Measurements from ENCODE around the gene SLC48A1.
"Not testable (repeated sequence)": the region's sequence is repeated elsewhere in the genome, so short reads cannot be mapped to it uniquely, and the experiment has no call there.

The SLC48A1 gene

DNA sequence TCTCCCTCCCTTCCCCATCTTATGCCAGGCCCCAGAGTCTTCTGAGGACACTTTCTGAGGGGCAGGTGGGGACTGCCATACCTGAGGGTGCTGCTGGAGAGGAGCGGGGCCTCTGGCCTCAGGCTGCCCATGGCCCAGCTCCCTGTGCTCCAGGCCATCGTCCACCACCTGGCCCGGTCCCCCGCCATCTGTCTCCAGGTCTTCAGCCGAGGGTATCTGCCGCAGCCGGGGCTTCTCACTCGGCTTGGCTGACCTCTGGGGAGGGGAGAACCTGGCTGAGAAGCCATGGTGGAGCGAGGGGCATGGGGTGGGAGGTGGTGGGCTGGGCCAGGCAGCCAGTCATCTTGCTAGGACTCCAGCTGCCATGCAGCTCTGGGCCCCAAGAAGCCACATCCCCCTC, 21.6 kb downstream of the SLC48A1 start:
- no peak for DNase-seq

DNA sequence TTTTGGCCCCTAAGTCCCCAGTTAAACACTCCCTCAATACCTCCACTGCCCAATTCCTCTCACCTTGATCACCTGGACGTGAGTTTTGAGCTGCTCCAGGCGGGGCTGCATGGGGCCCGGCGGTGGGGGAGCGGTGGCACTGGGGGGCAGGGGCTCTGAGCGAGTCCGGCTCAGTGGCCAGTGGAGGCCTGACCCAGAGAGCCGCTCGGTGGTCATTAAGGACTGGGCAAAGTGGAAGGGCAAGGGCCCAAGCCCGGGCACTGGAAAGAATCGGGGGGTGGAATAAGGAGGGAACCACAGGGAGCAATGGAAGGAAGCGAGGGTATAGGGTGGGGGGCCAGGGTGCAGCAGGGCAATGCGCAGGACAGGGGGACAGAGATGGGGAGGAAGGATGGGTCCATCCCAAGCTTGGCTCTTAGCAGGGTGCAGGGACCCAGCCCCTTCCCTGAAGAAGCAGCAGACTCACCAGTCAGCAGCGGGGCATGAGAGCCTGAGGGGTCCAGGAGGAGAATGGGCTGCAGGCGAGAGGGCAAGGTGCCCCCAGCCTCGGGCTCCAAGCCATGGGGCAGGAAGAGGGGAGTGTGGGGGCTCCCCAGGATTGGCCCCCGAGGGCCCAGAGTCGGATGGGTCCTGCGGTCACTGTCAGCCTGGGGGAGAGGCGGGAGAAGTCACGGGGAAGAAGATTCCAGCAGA, 22.2 kb downstream of the SLC48A1 start:
- no peak for DNase-seq

DNA sequence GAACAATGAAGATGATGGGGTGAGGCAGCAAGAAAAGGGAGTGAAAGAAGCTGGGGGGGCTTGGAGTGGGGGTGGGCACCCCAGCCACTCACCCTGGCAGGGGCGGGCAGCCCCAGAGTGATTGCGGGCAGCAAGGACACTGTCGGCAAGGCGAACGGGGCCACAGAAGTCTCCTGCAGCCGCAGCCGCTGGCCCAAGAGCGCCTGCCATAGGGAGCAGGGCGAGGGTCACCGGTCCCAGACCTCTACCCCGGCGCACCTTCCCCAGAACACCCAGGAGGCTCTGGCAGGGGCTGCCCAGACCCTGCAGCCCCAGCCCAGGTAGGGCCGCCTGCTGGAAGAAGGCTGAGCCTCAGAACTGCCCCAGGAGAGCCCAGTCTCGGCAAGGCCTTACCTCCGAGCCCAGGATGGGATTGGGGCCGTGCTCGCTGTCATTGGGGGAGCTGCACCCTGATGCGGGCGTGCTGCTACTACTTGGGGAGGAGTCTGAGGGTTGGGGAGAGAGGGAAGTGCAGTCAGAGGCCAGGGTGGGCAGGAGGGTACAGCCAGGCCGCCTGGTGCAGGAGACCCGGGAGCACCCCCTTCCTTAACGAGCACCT, 22.9 kb downstream of the SLC48A1 start:
- no peak for DNase-seq

- peak; percentile 52 for DNase-seq
Measured at GRCh38 chr12:47797441-47797840, 24.4 kb downstream of the SLC48A1 start.

DNA sequence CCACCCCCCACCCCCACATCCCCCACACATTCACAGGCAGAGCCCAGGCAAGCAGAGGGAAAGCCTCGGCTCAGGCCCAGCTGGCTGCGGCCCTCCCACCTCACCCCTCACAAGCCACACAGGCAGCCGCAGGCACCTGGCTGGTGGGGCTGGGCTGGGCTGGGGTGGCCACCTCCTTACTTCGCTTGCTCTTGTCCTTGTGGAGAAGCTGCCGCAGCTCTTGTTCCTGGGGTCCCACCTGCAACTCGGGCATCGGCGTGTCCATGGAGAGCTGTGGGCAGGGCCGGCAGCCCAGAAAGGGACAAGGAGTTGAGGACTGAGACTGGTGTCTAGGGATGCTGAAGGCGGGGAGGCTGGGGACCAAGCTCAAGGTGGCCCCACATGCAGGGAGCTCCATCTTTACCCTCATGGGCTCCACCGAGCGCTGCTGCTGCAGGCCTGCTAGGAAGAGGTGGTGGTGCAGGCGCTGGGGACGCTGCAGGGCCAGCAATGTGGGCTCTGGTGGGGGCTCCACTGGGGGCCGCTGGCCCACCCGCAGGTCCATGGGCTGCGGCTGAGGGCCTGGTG, 25.4 kb downstream of the SLC48A1 start:
- DNase-seq: no peak

DNA sequence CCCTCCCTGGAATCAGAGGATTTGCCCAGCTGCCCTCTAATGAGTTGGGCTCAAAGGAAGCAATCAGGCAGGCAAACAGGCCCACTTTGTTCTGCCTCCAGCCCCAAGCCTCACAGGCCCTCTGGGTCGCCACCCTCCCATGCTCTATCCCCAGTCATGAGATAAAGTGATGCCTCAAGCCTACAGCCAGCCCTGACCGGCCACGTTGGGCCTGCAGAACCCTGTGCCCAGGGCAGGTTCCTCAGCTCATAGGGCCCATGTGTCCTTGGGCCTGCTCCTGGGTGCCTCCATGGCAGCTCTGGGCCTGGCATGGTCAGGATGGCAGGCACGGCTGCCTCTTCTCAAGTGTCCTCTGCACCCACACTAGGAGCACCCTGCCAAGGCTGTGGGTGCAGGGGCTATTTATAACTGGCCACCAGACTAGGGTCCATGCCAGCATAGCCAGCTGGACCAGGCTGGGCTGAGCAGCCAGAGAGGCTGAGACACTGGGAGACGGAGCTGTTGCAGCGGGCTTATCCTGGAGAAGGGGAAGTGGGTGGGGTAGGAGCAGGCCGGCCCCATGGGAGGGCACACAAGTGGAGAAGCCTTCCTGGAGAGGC, 26.4 kb downstream of the SLC48A1 start:
- DNase-seq: no peak

DNA sequence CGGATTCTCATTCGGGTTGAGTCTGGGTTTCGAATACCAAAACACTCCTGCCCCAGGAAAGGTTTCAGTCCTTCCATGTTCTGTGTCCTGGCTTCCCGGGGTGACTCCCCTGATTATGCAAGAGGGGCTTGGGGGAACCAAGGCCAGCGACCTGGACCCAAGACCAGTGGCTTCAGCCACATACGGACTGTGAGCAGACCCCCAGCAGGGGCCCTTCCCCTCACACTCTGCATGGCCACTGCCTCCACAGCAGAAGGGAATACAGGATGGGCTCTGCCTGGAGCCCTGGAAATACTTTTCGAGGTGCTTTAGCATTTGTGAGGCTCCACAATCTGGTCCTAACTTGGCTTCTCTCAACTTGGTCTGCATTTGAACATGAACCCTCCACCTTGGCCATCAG, 27.5 kb downstream of the SLC48A1 start:
- no peak for DNase-seq

DNA sequence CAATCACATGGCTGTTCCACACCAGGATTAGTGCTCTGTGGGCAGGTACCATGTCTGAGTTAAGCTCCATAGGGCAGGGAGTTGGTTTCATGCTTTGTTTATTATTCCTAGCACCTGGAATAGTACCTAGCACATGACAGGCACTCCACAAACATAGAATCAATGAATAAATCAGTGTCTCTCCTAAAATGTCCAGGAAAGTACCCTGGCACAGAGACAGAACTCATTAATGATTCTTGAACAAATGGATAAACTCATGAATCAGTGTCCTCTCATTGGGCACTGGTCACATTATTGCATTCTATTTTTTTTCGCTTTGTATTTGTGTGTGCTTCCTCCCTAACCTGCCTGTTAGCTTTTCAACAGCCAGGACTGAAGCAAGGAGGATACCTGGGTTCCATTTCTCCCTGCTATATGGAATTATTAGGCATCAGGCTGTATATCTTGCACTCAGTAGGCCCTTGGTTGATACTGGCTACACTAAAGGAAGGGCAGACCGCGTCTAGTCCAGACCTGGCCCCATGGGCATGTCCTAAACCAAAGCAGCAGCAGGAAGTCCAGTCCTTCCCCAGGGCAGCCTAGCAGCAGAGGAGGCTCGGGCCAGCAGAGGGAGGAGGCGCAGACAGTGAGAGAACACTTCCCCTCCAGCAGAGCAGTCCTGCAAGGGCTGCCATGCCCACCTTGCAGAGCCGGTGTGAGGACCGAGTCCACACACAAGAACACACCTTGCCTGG, 28.3 kb downstream of the SLC48A1 start:
- DNase-seq: no peak

DNA sequence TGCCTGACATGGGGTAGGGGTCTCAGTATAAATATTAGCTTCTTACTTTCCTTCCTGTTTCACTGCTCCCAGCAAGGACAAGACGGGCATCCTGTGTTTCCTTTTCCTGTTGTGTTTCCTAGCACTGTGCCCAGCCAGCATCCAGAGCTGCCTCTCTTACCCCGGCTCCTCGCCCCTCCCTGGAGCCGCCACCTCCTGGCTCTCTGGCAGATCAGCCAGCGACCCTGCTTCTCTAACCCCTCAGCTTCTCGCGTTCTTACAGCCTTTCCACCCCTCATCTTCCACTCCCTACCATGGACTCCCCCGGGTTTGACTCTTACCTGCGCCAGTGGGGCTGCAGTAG, 28.8 kb downstream of the SLC48A1 start:
- DNase-seq: no peak

DNA sequence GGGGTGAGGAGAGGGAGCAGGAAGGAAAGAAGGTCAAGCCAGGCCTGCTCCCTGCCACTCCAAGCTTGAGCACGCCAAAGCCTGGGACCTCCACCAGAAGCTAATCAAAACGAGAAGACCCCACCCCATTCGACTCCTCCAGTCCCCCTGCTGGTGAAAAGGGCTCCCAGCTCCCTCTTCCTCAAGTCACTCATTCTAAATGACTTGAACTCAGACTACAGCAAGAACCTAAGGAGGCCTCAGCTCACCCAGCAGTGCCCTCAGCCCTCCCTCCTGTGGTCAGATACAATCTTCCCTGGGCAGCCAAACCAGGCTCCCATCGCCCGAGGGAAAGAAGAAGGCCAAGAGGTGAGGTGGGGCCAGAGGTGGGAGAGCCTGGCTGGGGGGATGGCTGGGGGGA, 29.3 kb downstream of the SLC48A1 start:
- DNase-seq: no peak

- DNase-seq: no peak
Measured at GRCh38 chr12:47803191-47803875, 30.3 kb downstream of the SLC48A1 start.

DNA sequence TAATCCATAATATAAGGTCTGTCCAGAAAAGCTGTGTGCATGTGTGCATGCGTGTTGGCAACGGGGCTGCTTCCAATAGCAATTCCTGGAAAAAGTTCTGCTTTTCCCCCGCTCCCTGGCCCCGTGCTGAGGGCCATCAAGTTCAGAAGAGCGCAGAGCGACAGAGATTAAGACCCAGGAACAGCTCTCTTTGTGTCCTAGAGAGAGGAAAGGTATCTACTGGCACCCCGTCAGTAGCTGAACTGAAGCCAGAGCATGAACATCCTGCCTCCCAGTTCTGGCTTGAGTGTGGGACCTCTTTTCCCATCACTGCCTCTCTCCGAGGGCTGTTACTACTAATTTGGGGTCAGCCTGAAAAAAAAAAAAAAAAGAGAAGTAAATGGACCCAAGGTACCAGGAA, 31.1 kb downstream of the SLC48A1 start:
- DNase-seq: no peak

GRCh38 chr12:47805417-47805816, 32.4 kb downstream of the SLC48A1 start:
- DNase-seq: no peak

DNA sequence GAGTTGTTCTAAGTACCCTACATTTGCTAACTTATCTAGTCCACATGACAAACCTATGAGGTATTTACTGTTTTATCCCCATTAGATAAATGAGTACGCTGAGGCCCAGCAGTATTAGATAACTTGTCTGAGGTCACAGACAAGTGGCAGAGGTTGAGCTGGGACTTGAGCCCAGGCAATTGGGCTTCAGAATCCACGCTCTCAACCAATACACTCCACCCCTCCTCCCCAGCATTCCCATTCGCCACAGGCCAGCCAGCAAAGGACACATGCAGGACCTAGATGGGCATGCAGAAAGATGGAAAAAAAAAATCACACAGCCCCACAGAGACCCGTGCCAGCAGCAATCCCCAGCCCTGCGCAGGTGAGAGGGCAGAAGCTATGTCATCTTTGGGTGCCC, 34.3 kb downstream of the SLC48A1 start:
- DNase-seq: no peak

- peak; percentile 93 for DNase-seq
Measured at GRCh38 chr12:47808050-47808449, 35.0 kb downstream of the SLC48A1 start.

DNA sequence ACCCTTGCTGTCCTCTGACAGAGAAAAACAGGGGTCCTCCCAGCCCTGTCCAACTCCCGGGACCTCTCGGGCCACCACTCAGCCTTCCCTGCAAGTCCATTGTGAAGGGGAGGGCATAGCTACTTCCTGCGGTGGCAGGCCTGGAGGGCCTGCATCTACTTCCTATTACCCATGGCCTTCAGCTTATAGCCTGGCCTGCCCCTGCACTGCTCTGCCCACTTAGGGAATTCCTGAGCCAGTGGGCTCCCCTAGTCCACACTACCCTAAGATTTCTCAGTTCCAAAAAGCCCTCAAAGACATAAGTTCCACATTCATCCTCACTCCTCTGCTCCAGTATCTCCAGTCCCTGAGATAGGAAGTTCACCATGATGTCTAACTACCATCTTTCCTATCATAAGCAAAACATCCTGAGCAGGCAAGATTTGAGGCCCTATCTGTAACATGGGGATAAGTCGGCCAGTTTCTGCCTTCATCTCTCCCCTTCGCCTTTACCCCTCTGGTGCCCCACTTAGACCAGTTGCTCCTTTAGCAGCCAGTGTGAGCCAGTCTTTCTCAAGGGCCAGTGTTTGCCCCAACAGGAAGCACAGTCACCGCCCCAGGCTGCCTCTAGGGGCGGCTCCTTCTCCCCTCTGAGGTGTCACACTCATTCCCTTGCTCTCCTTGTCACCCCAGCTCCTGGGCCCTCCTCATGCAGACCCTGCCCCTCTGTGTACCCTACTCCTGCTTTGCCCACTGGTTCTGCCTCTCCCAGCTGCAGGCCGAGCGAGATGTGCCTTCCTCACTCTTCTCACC, 35.7 kb downstream of the SLC48A1 start:
- peak; percentile 67 for DNase-seq

DNA sequence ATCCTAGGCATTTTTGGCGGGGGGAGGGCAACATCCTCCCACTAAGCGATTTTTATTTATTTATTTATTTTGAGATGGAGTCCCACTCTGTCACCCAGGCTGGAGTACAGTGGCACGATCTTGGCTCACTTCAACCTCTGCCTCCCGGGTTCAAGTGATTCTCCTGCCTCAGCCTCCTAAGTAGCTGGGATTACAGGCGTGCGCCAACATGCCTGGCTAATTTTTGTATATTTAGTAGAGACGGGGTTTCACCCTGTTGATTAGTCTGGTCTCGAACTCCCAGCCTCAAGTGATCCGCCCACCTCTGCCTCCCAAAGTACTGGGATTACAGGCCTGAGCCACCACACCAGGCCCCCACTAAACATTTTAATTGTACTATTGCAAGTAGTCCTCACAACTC, 36.5 kb downstream of the SLC48A1 start:
- DNase-seq: not testable (repeated sequence)

DNA sequence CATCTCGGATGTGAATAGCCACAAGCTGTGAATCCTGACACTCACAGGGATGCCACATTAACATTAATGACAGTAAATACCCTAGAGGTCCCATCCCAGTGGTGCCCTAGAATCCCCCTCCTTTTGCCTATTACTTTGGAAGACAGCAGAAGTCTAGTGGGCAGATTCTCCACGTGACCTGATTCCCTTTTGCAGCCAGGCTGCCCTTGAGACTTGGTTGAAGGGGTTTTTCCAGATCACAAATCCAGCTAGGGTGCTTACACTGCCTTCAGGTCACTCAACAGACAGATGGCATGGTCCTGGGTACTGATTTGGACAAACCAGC, 38.0 kb downstream of the SLC48A1 start:
- DNase-seq: no peak

DNA sequence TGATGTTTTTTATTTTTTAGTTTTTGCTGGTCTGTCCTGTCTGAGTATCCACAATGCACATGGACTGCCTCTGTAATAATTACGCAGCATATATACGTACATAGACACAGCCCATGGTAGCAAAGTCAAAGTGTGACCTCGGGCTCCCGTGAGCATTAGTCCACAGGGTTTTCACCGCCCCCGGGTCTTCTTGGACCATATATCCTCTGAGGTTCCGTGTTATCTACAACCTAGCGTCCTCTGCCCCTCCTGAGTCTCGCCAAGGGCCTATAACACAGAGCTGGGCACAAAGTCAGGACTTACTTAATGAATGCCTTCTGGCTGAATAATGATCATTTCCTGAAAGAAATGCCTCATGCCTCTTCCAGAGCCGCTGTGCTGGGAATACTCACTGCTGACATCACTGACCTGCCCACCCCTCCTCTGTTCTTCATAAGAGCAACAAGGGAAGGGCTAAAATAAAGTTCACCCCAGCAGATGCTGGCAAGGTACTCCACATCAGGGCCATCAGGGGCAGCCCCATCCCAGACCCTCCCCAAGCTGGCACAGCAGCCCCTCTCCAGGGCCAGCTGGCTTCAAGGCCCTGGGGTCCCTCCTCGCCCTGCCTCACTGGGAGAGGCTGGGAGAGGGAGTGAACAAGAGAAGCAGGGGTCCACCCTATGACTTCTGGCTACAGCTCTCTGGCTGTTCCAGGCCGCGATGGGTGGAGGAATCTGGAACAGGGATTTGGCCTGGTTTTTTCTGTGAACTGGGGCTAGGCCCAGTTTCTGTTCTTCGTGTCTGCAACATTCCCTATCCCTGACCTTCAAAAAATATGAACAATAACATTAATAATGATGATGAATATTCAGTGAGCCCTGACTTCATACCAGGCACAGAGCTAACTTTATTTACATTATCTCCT, 38.8 kb downstream of the SLC48A1 start:
- no peak for DNase-seq

DNA sequence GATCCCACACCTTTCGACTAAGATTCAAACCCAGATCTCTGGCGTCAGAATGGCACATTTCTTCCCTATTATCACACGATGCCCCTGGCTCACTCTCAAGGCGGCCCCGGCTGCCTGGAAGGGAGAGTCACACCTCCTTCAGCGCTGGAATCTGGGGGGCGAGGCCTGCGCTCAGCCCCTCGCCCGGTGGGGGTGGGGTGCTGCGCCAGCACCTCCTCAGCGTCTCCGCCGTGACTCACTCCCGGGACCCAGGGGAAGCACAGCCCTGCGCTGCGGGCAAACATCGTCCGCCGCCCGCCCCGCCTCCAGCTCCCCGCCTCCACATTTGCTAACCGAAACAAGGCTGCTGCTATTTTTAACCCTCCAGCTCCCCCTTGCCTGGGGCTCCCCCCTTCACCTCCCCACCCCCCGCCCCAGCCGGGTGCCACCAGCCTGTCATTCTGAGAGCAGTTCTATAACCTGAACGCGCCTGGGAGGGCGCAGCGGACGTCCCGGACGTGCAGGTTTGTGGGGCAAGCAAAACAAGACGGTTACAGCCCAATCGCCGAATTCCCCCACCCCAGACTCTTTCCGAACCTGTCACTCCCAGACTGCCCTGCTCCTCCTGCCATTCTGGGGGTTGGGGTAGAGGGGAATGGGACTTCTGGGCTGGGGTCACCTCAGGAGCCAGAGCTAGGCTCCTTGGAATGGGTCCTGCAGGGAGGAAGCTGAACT, 39.9 kb downstream of the SLC48A1 start:
- peak; percentile 95 for DNase-seq

Data from CD4-positive, alpha-beta T cell treated with Interleukin-21 for 1 hour (primary cell).